Fibroblast of skin of back (primary cell): Measurements from ENCODE around the gene SMYD3.

Experiments
- DNase-seq: peaks from one replicate; pipeline ENCODE4 v3.0.0-alpha.2; 2013

SMYD3 gene

GRCh38 chr1:246416261-246416660, 90.8 kb downstream of the SMYD3 start:
- no peak for DNase-seq

- DNase-seq, result no peak
Measured at GRCh38 chr1:246415028-246415427, 92.1 kb downstream of the SMYD3 start.

- no peak for DNase-seq
Measured at GRCh38 chr1:246413430-246413829, 93.6 kb downstream of the SMYD3 start.

GRCh38 chr1:246404078-246404477, 103.0 kb downstream of the SMYD3 start:
- no peak for DNase-seq

GRCh38 chr1:246398126-246398813, 108.8 kb downstream of the SMYD3 start:
- no peak for DNase-seq

GRCh38 chr1:246397046-246397445, 110.0 kb downstream of the SMYD3 start:
- DNase-seq, result no peak

- no peak for DNase-seq
Measured at GRCh38 chr1:246396322-246396721, 110.8 kb downstream of the SMYD3 start.

- peak; percentile 10 for DNase-seq
Measured at GRCh38 chr1:246394121-246394520, 113.0 kb downstream of the SMYD3 start.

- no peak for DNase-seq
Measured at GRCh38 chr1:246390855-246391254, 116.2 kb downstream of the SMYD3 start.

- no peak for DNase-seq
Measured at GRCh38 chr1:246384616-246385015, 122.5 kb downstream of the SMYD3 start.

- DNase-seq, result no peak
Measured at GRCh38 chr1:246383791-246384190, 123.3 kb downstream of the SMYD3 start.

- DNase-seq, result no peak
Measured at GRCh38 chr1:246383239-246383589, 123.9 kb downstream of the SMYD3 start.

- no peak for DNase-seq
Measured at GRCh38 chr1:246382589-246383238, 124.4 kb downstream of the SMYD3 start.

GRCh38 chr1:246381452-246381851, 125.6 kb downstream of the SMYD3 start:
- DNase-seq, result no peak

GRCh38 chr1:246377625-246378153, 129.4 kb downstream of the SMYD3 start:
- DNase-seq, result no peak

GRCh38 chr1:246373828-246374569, 133.1 kb downstream of the SMYD3 start:
- no peak for DNase-seq

- no peak for DNase-seq
Measured at GRCh38 chr1:246372559-246372958, 134.5 kb downstream of the SMYD3 start.

GRCh38 chr1:246367041-246367440, 140.0 kb downstream of the SMYD3 start:
- no peak for DNase-seq

- DNase-seq, result no peak
Measured at GRCh38 chr1:246365708-246366107, 141.4 kb downstream of the SMYD3 start.

- no peak for DNase-seq
Measured at GRCh38 chr1:246364415-246364941, 142.6 kb downstream of the SMYD3 start.

GRCh38 chr1:246357014-246357598, 150.0 kb downstream of the SMYD3 start:
- peak; percentile 51 for DNase-seq

- peak; percentile 18 for DNase-seq
Measured at GRCh38 chr1:246355411-246356230, 151.5 kb downstream of the SMYD3 start.
